Ovary (tissue), 3 donors: ENCODE data around the gene AGK.

Experiments
- CTCF ChIP-seq, 3 donors: fragments of 450-650 bp in 2 of 3; fragments of 200-600 bp in 1 of 3; IDR thresholded peaks; one replicate each; pipeline versions ENCODE4 v1.5.1 to v1.8.0; 2016 to 2022; ENCODE audit warnings: antibody characterized with exemption in 3 of 3, mild to moderate bottlenecking in 1 of 3
- EP300 ChIP-seq: sonication (generic); formaldehyde crosslinking; IDR thresholded peaks from one replicate; pipeline ENCODE4 v1.6.1; 2017; ENCODE audit warnings: antibody characterized with exemption
- POLR2A ChIP-seq: fragments of 450-650 bp; IDR thresholded peaks from one replicate; pipeline ENCODE4 v1.6.1; 2017; ENCODE audit warnings: antibody characterized with exemption, mild to moderate bottlenecking, moderate library complexity
- donor health status: DM: no; HTN: no; CAD: no.

- TF ChIP-seq CTCF (IDR thresholded peaks at IDR 0.05) (no peak), POLR2A (no peak), EP300 (no peak)
Measured at GRCh38 chr7:141590666-141591065, 39.5 kb downstream of the AGK start.
